ENCODE measurements around the gene ABCB9. TPM values are rescaled to one million over a fixed set of nuclear protein-coding genes. Genes with fewer than 3 reads are reported as not detected.

Gene ABCB9
- total RNA-seq, 4 donors from 2014 or later, result 2.7 to 9.5 (median 7.4) TPM

GRCh38 chr12:122929812-122930211, 36.5 kb downstream of the ABCB9 start:
- H3K4me3 ChIP-seq, result no peak overlapping the region
- 99% methylated on average over 10 of the region's 23 CpGs for WGBS
- TF ChIP-seq POLR2AphosphoS5 (IDR thresholded peaks at IDR 0.05) (no peak), CTCF (IDR thresholded peaks at IDR 0.05) (no peak), POLR2A (IDR thresholded peaks at IDR 0.05) (no peak), EP300 (IDR thresholded peaks at IDR 0.05) (no peak)

GRCh38 chr12:122929148-122929538, 37.1 kb downstream of the ABCB9 start:
- H3K36me3 ChIP-seq, result peaks cover 5% of the 10 kb centered on the region
- no peak overlapping the region for H3K27ac ChIP-seq
- 83% methylated on average over 14 of the region's 14 CpGs for WGBS
- no peak overlapping the region for H3K4me3 ChIP-seq
- no peaks in the 10 kb centered on the region for H3K4me1 ChIP-seq
- no peak for DNase-seq (ENCODE audit: low spot score in 2 of 2)
- no peaks in the 10 kb centered on the region for H3K27me3 ChIP-seq
- no peaks in the 10 kb centered on the region for H3K9me3 ChIP-seq
- TF ChIP-seq EP300 (IDR thresholded peaks at IDR 0.05), result no peak
- no peak for TF ChIP-seq CTCF (IDR thresholded peaks at IDR 0.05)
- no peak for TF ChIP-seq POLR2A (IDR thresholded peaks at IDR 0.05)
- no peak for TF ChIP-seq POLR2AphosphoS5 (IDR thresholded peaks at IDR 0.05)

More at GRCh38 chr12:122929812-122930211, 36.5 kb downstream of the ABCB9 start:
- H3K4me1 ChIP-seq, result no peaks in the 10 kb centered on the region
- no peaks in the 10 kb centered on the region for H3K9me3 ChIP-seq
- H3K27ac ChIP-seq, result no peak overlapping the region
- H3K36me3 ChIP-seq, result peaks cover 6% of the 10 kb centered on the region
- DNase-seq (ENCODE audit: low spot score in 2 of 2), result no peak
- H3K27me3 ChIP-seq, result no peaks in the 10 kb centered on the region

- no peak for DNase-seq (ENCODE audit: low spot score in 2 of 2)
- H3K9me3 ChIP-seq, result no peaks in the 10 kb centered on the region
- TF ChIP-seq POLR2AphosphoS5 (IDR thresholded peaks at IDR 0.05) (no peak), CTCF (IDR thresholded peaks at IDR 0.05) (no peak), POLR2A (IDR thresholded peaks at IDR 0.05) (no peak), EP300 (IDR thresholded peaks at IDR 0.05) (no peak)
- H3K27me3 ChIP-seq, result no peaks in the 10 kb centered on the region
- H3K4me1 ChIP-seq, result no peaks in the 10 kb centered on the region
- peaks cover 5% of the 10 kb centered on the region for H3K36me3 ChIP-seq
- H3K27ac ChIP-seq, result no peak overlapping the region
- 88% methylated on average over 11 of the region's 12 CpGs for WGBS
- H3K4me3 ChIP-seq, result no peak overlapping the region
Observed at GRCh38 chr12:122928404-122929147, 37.7 kb downstream of the ABCB9 start.

GRCh38 chr12:122927756-122928403, 38.4 kb downstream of the ABCB9 start:
- 77% methylated on average over 11 of the region's 11 CpGs for WGBS
- no peaks in the 10 kb centered on the region for H3K4me1 ChIP-seq
- no peak for DNase-seq (ENCODE audit: low spot score in 2 of 2)
- no peak overlapping the region for H3K4me3 ChIP-seq
- H3K27ac ChIP-seq, result no peak overlapping the region
- H3K36me3 ChIP-seq, result peaks cover 3% of the 10 kb centered on the region
- no peaks in the 10 kb centered on the region for H3K9me3 ChIP-seq
- TF ChIP-seq POLR2AphosphoS5 (IDR thresholded peaks at IDR 0.05) (no peak), POLR2A (IDR thresholded peaks at IDR 0.05) (no peak), CTCF (IDR thresholded peaks at IDR 0.05) (no peak), EP300 (IDR thresholded peaks at IDR 0.05) (no peak)
- H3K27me3 ChIP-seq, result no peaks in the 10 kb centered on the region

- WGBS, result 75% methylated on average over 8 of the region's 8 CpGs
- Histone ChIP-seq H3K4me3 (no peak overlapping the region), H3K4me1 (peaks cover 11% of the 10 kb centered on the region), H3K27me3 (no peaks in the 10 kb centered on the region), H3K36me3 (no peaks in the 10 kb centered on the region), H3K9me3 (no peaks in the 10 kb centered on the region), H3K27ac (no peak overlapping the region)
- TF ChIP-seq POLR2A (IDR thresholded peaks at IDR 0.05), result no peak
- TF ChIP-seq EP300 (IDR thresholded peaks at IDR 0.05), result no peak
- TF ChIP-seq CTCF (IDR thresholded peaks at IDR 0.05), result no peak
- TF ChIP-seq POLR2AphosphoS5 (IDR thresholded peaks at IDR 0.05), result no peak
- no peak for DNase-seq (ENCODE audit: low spot score in 2 of 2)
Observed at GRCh38 chr12:122921917-122922316, 44.3 kb downstream of the ABCB9 start.

Measured in suprapubic skin (tissue), 4 donors.